K562 (cell line): ENCODE results near the gene FKRP. TPM values are rescaled to one million over a fixed set of nuclear protein-coding genes. Genes with fewer than 3 reads are reported as not detected.
A peak's percentile ranks its signal among the peaks of the same experiment; 100 is the strongest.

Experiments
- ATAC-seq: fragments of 200-7000 bp; cut with Tn5 transposase; 3 replicates; pipeline ENCODE4 v1.9.1; 2020; ENCODE audit warnings: moderate library complexity
- BruUV-seq: library from RNA; stranded (reverse); fragments of 400-500 nt; replicated peaks from 2 replicates; lab custom pipeline; 2021; lab: Mats Ljungman, UMichigan
- CTCF ChIA-PET: fragments of 300-600 bp; formaldehyde crosslinking; extraction: SDS; loops from one replicate; lab custom pipeline; 2021; ENCODE audit warnings: low intra/inter-chr PET ratio; lab: Yijun Ruan, JAX
- POLR2A ChIA-PET: fragments of 300-600, 350-650 bp; sonication (Branson Sonifier 250); formaldehyde crosslinking; extraction: SDS; loops from one replicate; lab custom pipeline; 2021; ENCODE audit warnings: antibody characterized with exemption, inconsistent platforms; lab: Yijun Ruan, JAX
- DNase-seq, 4 experiments: peaks; one replicate each; pipeline versions ENCODE4 v3.0.0 to v3.0.0-alpha.2; 2011 to 2018; ENCODE audit warnings: low spot score in 3 of 4, mixed read lengths in 3 of 4; ENCODE audit errors: extremely low read depth in 1 of 4
- FAIRE-seq: peaks from 2 replicates; lab custom pipeline; 2011; peaks lifted over from hg19 to GRCh38; lab: Jason Lieb, UNC
- H2AFZ ChIP-seq: 2 replicates; pipeline ENCODE4 v1.6.0; 2011; ENCODE audit warnings: low read depth, low read length, control low read depth, inconsistent platforms
- H3K27ac ChIP-seq: fragments of 200-600 bp; 3 replicates; pipeline ENCODE4 v1.8.0; 2011; ENCODE audit warnings: low read depth, mild to moderate bottlenecking, control low read depth, inconsistent platforms, low read length, moderate library complexity, mixed read lengths; ENCODE audit errors: extremely low read depth
- H3K27me3 ChIP-seq, 2 experiments: fragments of 300-600 bp in 1 of 2; 2 replicates in 1 of 2; 3 replicates in 1 of 2; pipeline versions ENCODE4 v1.6.0 to v1.8.0; 2011; ENCODE audit warnings: inconsistent platforms in 2 of 2, low read length in 2 of 2, mild to moderate bottlenecking in 1 of 2, mixed read lengths in 1 of 2, moderate library complexity in 1 of 2; ENCODE audit not compliant: control insufficient read depth in 2 of 2, insufficient read depth in 2 of 2
- H3K36me3 ChIP-seq: fragments of 300-600 bp; 3 replicates; pipeline ENCODE4 v1.8.0; 2011; ENCODE audit warnings: mild to moderate bottlenecking, low read length, inconsistent platforms; ENCODE audit not compliant: control insufficient read depth, insufficient read depth
- H3K4me1 ChIP-seq, 2 experiments: fragments of 200-600 bp in 1 of 2; replicated peaks in 1 of 2; 2 replicates in 1 of 2; 3 replicates in 1 of 2; pipeline versions ENCODE4 v1.5.1 to v1.8.0; 2011; ENCODE audit warnings: inconsistent platforms in 2 of 2, low read length in 2 of 2, mild to moderate bottlenecking in 1 of 2, mixed read lengths in 1 of 2, moderate library complexity in 1 of 2; ENCODE audit not compliant: control insufficient read depth in 2 of 2, insufficient read depth in 2 of 2
- H3K4me2 ChIP-seq: 2 replicates; pipeline ENCODE4 v1.6.1; 2011; ENCODE audit warnings: low read length, control low read depth, inconsistent platforms, mixed read lengths; ENCODE audit not compliant: insufficient read depth
- H3K4me3 ChIP-seq: fragments of 200-600 bp; sonication (generic), shearing (Covaris generic); 2 replicates; pipeline ENCODE4 v1.5.1; 2016; ENCODE audit warnings: control low read depth, inconsistent platforms
- H3K79me2 ChIP-seq: fragments of 200-600 bp; 3 replicates; pipeline ENCODE4 v1.8.0; 2011; ENCODE audit warnings: low read length, inconsistent platforms; ENCODE audit not compliant: control insufficient read depth, insufficient read depth
- H3K9ac ChIP-seq, 2 experiments: 2 replicates each; pipeline versions ENCODE4 v1.6.0 to v1.6.1; 2011; ENCODE audit warnings: low read depth in 2 of 2, low read length in 2 of 2, control low read depth in 1 of 2, inconsistent platforms in 1 of 2, mild to moderate bottlenecking in 1 of 2, mixed read lengths in 1 of 2; ENCODE audit not compliant: insufficient read depth in 1 of 2
- H3K9me1 ChIP-seq: one replicate; pipeline ENCODE4 v1.6.0; 2011; ENCODE audit warnings: inconsistent platforms, mild to moderate bottlenecking, low read length, moderate library complexity; ENCODE audit not compliant: control insufficient read depth, insufficient read depth
- H3K9me3 ChIP-seq: replicated peaks from 2 replicates; pipeline ENCODE4 v1.5.1; 2011; ENCODE audit warnings: low read depth, low read length, inconsistent platforms; ENCODE audit not compliant: control insufficient read depth, insufficient read depth
- H4K20me1 ChIP-seq: replicated peaks from 2 replicates; pipeline ENCODE4 v1.6.1; 2011; ENCODE audit warnings: low read length, inconsistent platforms, mixed read lengths; ENCODE audit not compliant: control insufficient read depth, insufficient read depth
- ZNF589 ChIP-seq: fragments of 200-800 bp; sonication (Bioruptor generic); IDR thresholded peaks from 2 replicates; pipeline ENCODE4 v1.6.1; 2016; ENCODE audit warnings: low read depth, missing genetic modification characterization, missing compliant biosample characterization
- WGBS: fragments of 100-300 bp; shearing (Covaris generic); methylation state at CpG from one replicate; pipeline ENCODE4 v1.1.6; 2016; ENCODE audit warnings: low coverage, mixed read lengths; ENCODE audit not compliant: insufficient coverage; ENCODE audit errors: missing lambda C conversion rate; 5-methylcytosine and 5-hydroxymethylcytosine counted together
- in situ Hi-C: fragments of 300-500 bp; cut with MboI; formaldehyde crosslinking; loops from 4 replicates; pipeline ENCODE4 v1.15.0; 2018; ENCODE audit warnings: inconsistent platforms, mixed read lengths
- intact Hi-C: fragments of 100-400 bp; cut with micrococcal nuclease; formaldehyde crosslinking; loops from 2 replicates; pipeline ENCODE4 v1.14.2; 2022
- polyA plus RNA-seq, 8 experiments: library from polyadenylated mRNA; depleted of rRNA in 4 of 8; stranded (reverse) in 5 of 8; unstranded in 3 of 8; fragments of >200 nt; fragmentation: Nextera tagmentation in 2 of 8; fragmentation: Illumina TruSeq in 1 of 8; extraction: Ambion mirVana in 2 of 8; extraction: Trizol in 1 of 8; gene quantifications; 2 replicates each; pipeline versions ENCODE4 v1.2.1 to v1.2.3, GENCODE V29; 2011 to 2014; ENCODE audit warnings: inconsistent platforms in 1 of 8, missing spikeins in 1 of 8
- total RNA-seq, 7 experiments: library from RNA; depleted of rRNA in 6 of 7; stranded (reverse); fragments of >200 nt in 6 of 7; fragmentation: Illumina TruSeq in 2 of 7; extraction: Trizol in 2 of 7; gene quantifications; 2 replicates each; pipeline versions ENCODE4 v1.2.1 to v1.2.3, GENCODE V29; 2011 to 2021; ENCODE audit warnings: low replicate concordance in 1 of 7
- TF ChIP-seq, protein P1 (sequence below), 2 experiments: fragments of 450-650 bp in 1 of 2; sonication (generic) in 1 of 2; formaldehyde crosslinking in 1 of 2; IDR thresholded peaks; 2 replicates each; pipeline versions ENCODE4 v1.7.1 to v1.9.0; 2016 to 2022; ENCODE audit warnings: inconsistent platforms in 1 of 2, mild to moderate bottlenecking in 1 of 2, missing genetic modification reagents in 1 of 2
- TF ChIP-seq, protein P2 (sequence below): fragments of 250-450 bp; sonication (Bioruptor Pico); IDR thresholded peaks from 2 replicates; pipeline ENCODE4 v1.9.0; 2021; ENCODE audit warnings: mild to moderate bottlenecking
- TF ChIP-seq, protein P3 (sequence below), 2 experiments: fragments of 450-650 bp; IDR thresholded peaks; 2 replicates each; pipeline ENCODE4 v1.6.1; 2016
- TF ChIP-seq, protein P4 (sequence below): fragments of 450-650 bp; IDR thresholded peaks from 2 replicates; pipeline ENCODE4 v1.7.1; 2018; ENCODE audit warnings: mild to moderate bottlenecking, low read depth; ENCODE audit not compliant: partially characterized antibody

FKRP gene
- total and polyA plus RNA-seq, 9 of the 15 experiments (the other 6 are each of a cell fraction or from before 2014, with no cell fraction given): 0.68 to 16.1 (median 6.5) TPM

DNA sequence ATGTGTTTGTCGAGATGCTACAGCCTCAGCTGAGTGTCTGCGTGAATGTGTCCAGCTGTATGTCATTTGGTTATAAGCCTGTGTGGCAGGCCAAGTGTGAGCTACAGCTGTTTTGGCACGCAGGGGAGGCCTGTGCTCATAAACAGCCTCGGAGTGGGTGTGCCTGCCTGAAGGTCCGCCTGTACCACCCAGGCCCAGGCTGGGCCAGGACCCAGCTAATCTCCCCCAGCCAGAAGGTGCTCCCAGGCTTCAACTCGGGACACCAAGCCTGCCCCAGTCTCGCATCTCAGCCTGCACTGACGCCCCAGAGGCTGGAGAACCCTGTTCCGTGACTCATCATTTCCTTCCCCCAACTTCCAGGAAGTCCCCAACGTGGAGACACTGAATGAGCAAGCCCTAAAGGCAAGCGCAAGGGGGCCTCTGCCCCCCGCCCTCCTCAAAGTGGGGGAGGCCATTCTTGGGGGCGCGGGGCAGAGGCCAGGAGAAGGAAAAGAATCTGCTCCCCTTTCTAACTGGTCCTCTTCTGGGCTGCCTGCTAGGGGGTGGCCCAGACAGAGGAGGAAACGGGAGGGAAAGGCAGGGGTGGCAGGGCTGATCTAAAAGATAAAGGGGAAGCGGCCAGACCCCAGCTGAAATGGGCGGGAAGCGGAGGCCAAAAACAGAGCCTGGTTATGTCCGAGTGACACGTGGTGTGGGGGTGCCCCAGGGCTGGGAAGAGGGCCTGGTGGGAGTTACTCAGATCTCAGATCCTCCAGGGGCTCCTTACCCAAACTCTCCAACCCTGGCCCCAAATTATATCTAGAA is 40.6 kb downstream of the FKRP start:
- Histone ChIP-seq H3K9me1 (peaks cover 5% of the 10 kb centered on the region), H3K27ac (peak overlapping the region; percentile 95), H3K79me2 (peaks cover 72% of the 10 kb centered on the region), H3K36me3 (peaks cover 52% of the 10 kb centered on the region), H3K4me2 (peak overlapping the region; percentile 92), H2AFZ (no peak overlapping the region), H3K9me3 (no peaks in the 10 kb centered on the region), H4K20me1 (peaks cover 52% of the 10 kb centered on the region), H3K4me3 (peak overlapping the region; percentile 91), H3K9ac (peak overlapping the region; percentile 99), H3K4me1 (peaks cover 28 to 49% of the 10 kb centered on the region in 2 experiments), H3K27me3 (no peaks in the 10 kb centered on the region)
- ATAC-seq: peak; percentile 60
- BruUV-seq: TSS peak; percentile 72
- peak; percentile 75 to 97 (median 84) for DNase-seq
- WGBS: 0% methylated on average over 15 of the region's 20 CpGs
- in situ Hi-C loops (no loop called here), intact Hi-C loops (loop anchor here (5.0 kb wide), 1 partner anchor 41 kb away; no protein-coding TSS in a partner anchor)
- POLR2A ChIA-PET: interaction anchor here (0.6 to 5.9 kb wide), 28 partner anchors 9 to 1785 kb away, joined by 3 to 89 read pairs (median 4); partner anchors contain the start of genes AP2S1 and DACT3
- peak; percentile 92 for FAIRE-seq
- CTCF ChIA-PET: no interaction called here
- TF ChIP-seq, protein P1, sequence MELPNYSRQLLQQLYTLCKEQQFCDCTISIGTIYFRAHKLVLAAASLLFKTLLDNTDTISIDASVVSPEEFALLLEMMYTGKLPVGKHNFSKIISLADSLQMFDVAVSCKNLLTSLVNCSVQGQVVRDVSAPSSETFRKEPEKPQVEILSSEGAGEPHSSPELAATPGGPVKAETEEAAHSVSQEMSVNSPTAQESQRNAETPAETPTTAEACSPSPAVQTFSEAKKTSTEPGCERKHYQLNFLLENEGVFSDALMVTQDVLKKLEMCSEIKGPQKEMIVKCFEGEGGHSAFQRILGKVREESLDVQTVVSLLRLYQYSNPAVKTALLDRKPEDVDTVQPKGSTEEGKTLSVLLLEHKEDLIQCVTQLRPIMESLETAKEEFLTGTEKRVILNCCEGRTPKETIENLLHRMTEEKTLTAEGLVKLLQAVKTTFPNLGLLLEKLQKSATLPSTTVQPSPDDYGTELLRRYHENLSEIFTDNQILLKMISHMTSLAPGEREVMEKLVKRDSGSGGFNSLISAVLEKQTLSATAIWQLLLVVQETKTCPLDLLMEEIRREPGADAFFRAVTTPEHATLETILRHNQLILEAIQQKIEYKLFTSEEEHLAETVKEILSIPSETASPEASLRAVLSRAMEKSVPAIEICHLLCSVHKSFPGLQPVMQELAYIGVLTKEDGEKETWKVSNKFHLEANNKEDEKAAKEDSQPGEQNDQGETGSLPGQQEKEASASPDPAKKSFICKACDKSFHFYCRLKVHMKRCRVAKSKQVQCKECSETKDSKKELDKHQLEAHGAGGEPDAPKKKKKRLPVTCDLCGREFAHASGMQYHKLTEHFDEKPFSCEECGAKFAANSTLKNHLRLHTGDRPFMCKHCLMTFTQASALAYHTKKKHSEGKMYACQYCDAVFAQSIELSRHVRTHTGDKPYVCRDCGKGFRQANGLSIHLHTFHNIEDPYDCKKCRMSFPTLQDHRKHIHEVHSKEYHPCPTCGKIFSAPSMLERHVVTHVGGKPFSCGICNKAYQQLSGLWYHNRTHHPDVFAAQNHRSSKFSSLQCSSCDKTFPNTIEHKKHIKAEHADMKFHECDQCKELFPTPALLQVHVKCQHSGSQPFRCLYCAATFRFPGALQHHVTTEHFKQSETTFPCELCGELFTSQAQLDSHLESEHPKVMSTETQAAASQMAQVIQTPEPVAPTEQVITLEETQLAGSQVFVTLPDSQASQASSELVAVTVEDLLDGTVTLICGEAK (IDR thresholded peaks at IDR 0.05): no peak
- TF ChIP-seq, protein P1 (CRISPR knock-in tag; IDR thresholded peaks at IDR 0.05): no peak; the same call in 1 of the 2 replicates
- TF ChIP-seq ZNF589 (CRISPR knock-in tag): peak; percentile 70; the same call in 1 of the 2 replicates
- TF ChIP-seq, protein P2, sequence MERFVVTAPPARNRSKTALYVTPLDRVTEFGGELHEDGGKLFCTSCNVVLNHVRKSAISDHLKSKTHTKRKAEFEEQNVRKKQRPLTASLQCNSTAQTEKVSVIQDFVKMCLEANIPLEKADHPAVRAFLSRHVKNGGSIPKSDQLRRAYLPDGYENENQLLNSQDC (CRISPR knock-in tag): no peak
- TF ChIP-seq, protein P3, sequence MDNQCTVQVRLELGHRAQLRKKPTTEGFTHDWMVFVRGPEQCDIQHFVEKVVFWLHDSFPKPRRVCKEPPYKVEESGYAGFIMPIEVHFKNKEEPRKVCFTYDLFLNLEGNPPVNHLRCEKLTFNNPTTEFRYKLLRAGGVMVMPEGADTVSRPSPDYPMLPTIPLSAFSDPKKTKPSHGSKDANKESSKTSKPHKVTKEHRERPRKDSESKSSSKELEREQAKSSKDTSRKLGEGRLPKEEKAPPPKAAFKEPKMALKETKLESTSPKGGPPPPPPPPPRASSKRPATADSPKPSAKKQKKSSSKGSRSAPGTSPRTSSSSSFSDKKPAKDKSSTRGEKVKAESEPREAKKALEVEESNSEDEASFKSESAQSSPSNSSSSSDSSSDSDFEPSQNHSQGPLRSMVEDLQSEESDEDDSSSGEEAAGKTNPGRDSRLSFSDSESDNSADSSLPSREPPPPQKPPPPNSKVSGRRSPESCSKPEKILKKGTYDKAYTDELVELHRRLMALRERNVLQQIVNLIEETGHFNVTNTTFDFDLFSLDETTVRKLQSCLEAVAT (IDR thresholded peaks at IDR 0.05): peak in 1 of 2 experiments; percentile 23; a peak in 2 of 4 replicates
- TF ChIP-seq, protein P4, sequence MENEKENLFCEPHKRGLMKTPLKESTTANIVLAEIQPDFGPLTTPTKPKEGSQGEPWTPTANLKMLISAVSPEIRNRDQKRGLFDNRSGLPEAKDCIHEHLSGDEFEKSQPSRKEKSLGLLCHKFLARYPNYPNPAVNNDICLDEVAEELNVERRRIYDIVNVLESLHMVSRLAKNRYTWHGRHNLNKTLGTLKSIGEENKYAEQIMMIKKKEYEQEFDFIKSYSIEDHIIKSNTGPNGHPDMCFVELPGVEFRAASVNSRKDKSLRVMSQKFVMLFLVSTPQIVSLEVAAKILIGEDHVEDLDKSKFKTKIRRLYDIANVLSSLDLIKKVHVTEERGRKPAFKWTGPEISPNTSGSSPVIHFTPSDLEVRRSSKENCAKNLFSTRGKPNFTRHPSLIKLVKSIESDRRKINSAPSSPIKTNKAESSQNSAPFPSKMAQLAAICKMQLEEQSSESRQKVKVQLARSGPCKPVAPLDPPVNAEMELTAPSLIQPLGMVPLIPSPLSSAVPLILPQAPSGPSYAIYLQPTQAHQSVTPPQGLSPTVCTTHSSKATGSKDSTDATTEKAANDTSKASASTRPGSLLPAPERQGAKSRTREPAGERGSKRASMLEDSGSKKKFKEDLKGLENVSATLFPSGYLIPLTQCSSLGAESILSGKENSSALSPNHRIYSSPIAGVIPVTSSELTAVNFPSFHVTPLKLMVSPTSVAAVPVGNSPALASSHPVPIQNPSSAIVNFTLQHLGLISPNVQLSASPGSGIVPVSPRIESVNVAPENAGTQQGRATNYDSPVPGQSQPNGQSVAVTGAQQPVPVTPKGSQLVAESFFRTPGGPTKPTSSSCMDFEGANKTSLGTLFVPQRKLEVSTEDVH: peak; percentile 74
